PC-9 (cell line): Measurements from ENCODE around the gene DOCK2.

ENCODE experiments used
- EZH2 ChIP-seq: fragments of 200-600 bp; sonication (generic); IDR thresholded peaks from 2 replicates; pipeline ENCODE4 v1.8.0; 2017; ENCODE audit warnings: antibody characterized with exemption, low read depth
- TF ChIP-seq, protein P1 (sequence below): fragments of 200-600 bp; sonication (generic); conservative IDR thresholded peaks from 2 replicates; pipeline ENCODE4 v1.6.1; 2017; ENCODE audit warnings: mixed run types, antibody characterized with exemption, mild to moderate bottlenecking, moderate library complexity

DNA sequence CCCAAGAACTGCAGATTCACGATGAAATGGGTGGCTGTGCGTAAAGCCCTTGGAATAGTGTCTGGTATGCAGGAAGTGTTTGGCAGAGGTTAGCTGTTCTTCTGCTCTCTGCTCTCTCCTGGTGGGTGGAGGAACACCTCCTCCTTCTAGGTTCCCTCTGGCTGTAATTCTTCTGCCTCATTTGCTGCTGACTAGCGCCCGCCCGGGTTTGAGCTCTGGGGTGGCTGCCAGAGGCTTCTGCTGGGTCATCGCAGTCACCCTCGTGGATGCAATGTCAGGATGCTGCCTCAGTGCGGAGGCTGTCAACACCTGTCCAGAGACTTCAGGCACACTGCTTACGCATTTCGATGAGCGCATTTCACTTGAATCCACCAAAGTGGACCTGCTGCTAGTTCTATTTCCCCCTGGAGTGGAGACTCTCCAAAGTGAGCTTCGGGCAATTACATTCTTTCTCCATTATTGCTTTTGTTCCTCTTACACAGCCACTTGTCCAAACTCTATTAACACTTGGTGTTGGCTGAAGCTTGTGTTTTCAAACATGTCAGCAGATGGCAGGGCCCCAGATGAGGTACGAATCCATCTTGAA, 11.7 kb downstream of the DOCK2 start:
- TF ChIP-seq, protein P1, sequence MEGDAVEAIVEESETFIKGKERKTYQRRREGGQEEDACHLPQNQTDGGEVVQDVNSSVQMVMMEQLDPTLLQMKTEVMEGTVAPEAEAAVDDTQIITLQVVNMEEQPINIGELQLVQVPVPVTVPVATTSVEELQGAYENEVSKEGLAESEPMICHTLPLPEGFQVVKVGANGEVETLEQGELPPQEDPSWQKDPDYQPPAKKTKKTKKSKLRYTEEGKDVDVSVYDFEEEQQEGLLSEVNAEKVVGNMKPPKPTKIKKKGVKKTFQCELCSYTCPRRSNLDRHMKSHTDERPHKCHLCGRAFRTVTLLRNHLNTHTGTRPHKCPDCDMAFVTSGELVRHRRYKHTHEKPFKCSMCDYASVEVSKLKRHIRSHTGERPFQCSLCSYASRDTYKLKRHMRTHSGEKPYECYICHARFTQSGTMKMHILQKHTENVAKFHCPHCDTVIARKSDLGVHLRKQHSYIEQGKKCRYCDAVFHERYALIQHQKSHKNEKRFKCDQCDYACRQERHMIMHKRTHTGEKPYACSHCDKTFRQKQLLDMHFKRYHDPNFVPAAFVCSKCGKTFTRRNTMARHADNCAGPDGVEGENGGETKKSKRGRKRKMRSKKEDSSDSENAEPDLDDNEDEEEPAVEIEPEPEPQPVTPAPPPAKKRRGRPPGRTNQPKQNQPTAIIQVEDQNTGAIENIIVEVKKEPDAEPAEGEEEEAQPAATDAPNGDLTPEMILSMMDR, result no peak
- no peak for TF ChIP-seq EZH2
